MCF 10A (cell line): ENCODE measurements around the gene DDIT3. TPM values are rescaled to one million over a fixed set of nuclear protein-coding genes. Genes with fewer than 3 reads are reported as not detected.
A peak's percentile ranks its signal among the peaks of the same experiment; 100 is the strongest.

Source experiments
- BruUV-seq: library from RNA; stranded (reverse); fragments of 400-500 nt; replicated peaks from 2 replicates; lab custom pipeline; 2021; lab: Mats Ljungman, UMichigan
- CTCF ChIA-PET: fragments of 300-600 bp; sonication (Branson Sonifier 250); formaldehyde crosslinking; extraction: SDS; loops from one replicate; lab custom pipeline; 2021; ENCODE audit warnings: antibody characterized with exemption, inconsistent platforms; lab: Yijun Ruan, JAX
- POLR2A ChIA-PET: fragments of 300-600, 350-650 bp; sonication (Branson Sonifier 250); formaldehyde crosslinking; extraction: SDS; loops from one replicate; lab custom pipeline; 2020; ENCODE audit warnings: antibody characterized with exemption, inconsistent platforms; lab: Yijun Ruan, JAX
- DNase-seq: peaks from one replicate; pipeline ENCODE4 v3.0.0-alpha.2; 2018; ENCODE audit not compliant: unreplicated experiment
- H3K27ac Mint-ChIP-seq: one replicate; pipeline ENCODE4 v1.8.0; 2022; ENCODE audit warnings: mild to moderate bottlenecking, low read depth, mixed read lengths; ENCODE audit not compliant: unreplicated experiment
- H3K27me3 Mint-ChIP-seq: one replicate; pipeline ENCODE4 v1.8.0; 2022; ENCODE audit warnings: mixed read lengths; ENCODE audit not compliant: insufficient read depth, unreplicated experiment
- H3K36me3 Mint-ChIP-seq: one replicate; pipeline ENCODE4 v1.8.0; 2022; ENCODE audit warnings: mild to moderate bottlenecking, moderate library complexity, mixed read lengths; ENCODE audit not compliant: insufficient read depth, unreplicated experiment
- H3K4me1 Mint-ChIP-seq: one replicate; pipeline ENCODE4 v1.8.0; 2022; ENCODE audit warnings: mixed read lengths; ENCODE audit not compliant: insufficient read depth, unreplicated experiment
- H3K4me3 Mint-ChIP-seq: one replicate; pipeline ENCODE4 v1.8.0; 2022; ENCODE audit warnings: mild to moderate bottlenecking, moderate library complexity, mixed read lengths; ENCODE audit not compliant: unreplicated experiment
- H3K9me3 Mint-ChIP-seq: one replicate; pipeline ENCODE4 v1.8.0; 2022; ENCODE audit warnings: mixed read lengths; ENCODE audit not compliant: unreplicated experiment
- CTCF ChIP-seq: fragments of 200-600 bp; IDR thresholded peaks from one replicate; pipeline ENCODE4 v1.8.0; 2022; ENCODE audit warnings: antibody characterized with exemption, mild to moderate bottlenecking; ENCODE audit not compliant: unreplicated experiment
- intact Hi-C: fragments of 100-400 bp; cut with micrococcal nuclease; formaldehyde crosslinking; loops from 2 replicates; pipeline ENCODE4 v1.14.1; 2022
- total RNA-seq: library from RNA; stranded (reverse); gene quantifications from 2 replicates; pipeline ENCODE4 v1.2.3, GENCODE V29; 2022

The DDIT3 gene
- total RNA-seq, 1 experiment from 2014 or later: 156 TPM

- H3K9me3 Mint-ChIP-seq: no peaks in the 10 kb centered on the region
- H3K4me1 Mint-ChIP-seq: peaks cover 20% of the 10 kb centered on the region
- no TSS peak for BruUV-seq
- ChIA-PET CTCF (interaction anchor here (0.6 to 1.7 kb wide), 6 partner anchors 10 to 271 kb away, joined by 3 to 4 read pairs (median 3); no protein-coding TSS in a partner anchor), POLR2A (interaction anchor here (0.9 to 1.1 kb wide), 3 partner anchors 27 to 36 kb away, joined by 3 to 4 read pairs (median 3); no protein-coding TSS in a partner anchor)
- H3K27ac Mint-ChIP-seq: peak overlapping the region; percentile 87
- H3K4me3 Mint-ChIP-seq: peak overlapping the region; percentile 92
- no peak for DNase-seq
- H3K27me3 Mint-ChIP-seq: peaks cover 12% of the 10 kb centered on the region
- H3K36me3 Mint-ChIP-seq: peaks cover 31% of the 10 kb centered on the region
- intact Hi-C loops: no loop called here
- no peak for TF ChIP-seq CTCF
These were observed 33.2 kb downstream of the DDIT3 start for GRCh38 chr12:57487055-57487596.

- POLR2A ChIA-PET: interaction anchor here (0.6 to 1.1 kb wide), 4 partner anchors 25 to 440 kb away, joined by 3 to 4 read pairs (median 4); no protein-coding TSS in a partner anchor
- Mint-ChIP-seq H3K4me1 (peaks cover 15% of the 10 kb centered on the region), H3K27me3 (peaks cover 25% of the 10 kb centered on the region), H3K27ac (no peak overlapping the region), H3K4me3 (no peak overlapping the region), H3K9me3 (no peaks in the 10 kb centered on the region), H3K36me3 (peaks cover 17% of the 10 kb centered on the region)
- DNase-seq: no peak
- CTCF ChIA-PET: interaction anchor here (0.6 to 1.8 kb wide), 5 partner anchors 14 to 1671 kb away, joined by 3 to 8 read pairs (median 4); no protein-coding TSS in a partner anchor
- intact Hi-C loops: no loop called here
- BruUV-seq: no TSS peak
- TF ChIP-seq CTCF: no peak
These were observed 34.6 kb downstream of the DDIT3 start for GRCh38 chr12:57485695-57486094.

- ChIA-PET POLR2A (no interaction called here), CTCF (interaction anchor here (0.7 to 1.2 kb wide), 3 partner anchors 24 to 244 kb away, joined by 3 to 4 read pairs (median 3); partner anchors contain the start of gene GLI1)
- no peak for DNase-seq
- H3K9me3 Mint-ChIP-seq: no peaks in the 10 kb centered on the region
- TF ChIP-seq CTCF: no peak
- no peaks in the 10 kb centered on the region for H3K36me3 Mint-ChIP-seq
- H3K4me3 Mint-ChIP-seq: no peak overlapping the region
- H3K4me1 Mint-ChIP-seq: peaks cover 8% of the 10 kb centered on the region
- no peak overlapping the region for H3K27ac Mint-ChIP-seq
- intact Hi-C loops: no loop called here
- peaks cover 48% of the 10 kb centered on the region for H3K27me3 Mint-ChIP-seq
- BruUV-seq: no TSS peak
These were observed 36.8 kb downstream of the DDIT3 start for GRCh38 chr12:57483466-57483865.

- Mint-ChIP-seq H3K36me3 (no peaks in the 10 kb centered on the region), H3K9me3 (no peaks in the 10 kb centered on the region), H3K27ac (no peak overlapping the region), H3K4me1 (peaks cover 13% of the 10 kb centered on the region), H3K4me3 (no peak overlapping the region), H3K27me3 (peaks cover 55% of the 10 kb centered on the region)
- TF ChIP-seq CTCF: no peak
- BruUV-seq: no TSS peak
- no peak for DNase-seq
- POLR2A ChIA-PET: no interaction called here
- CTCF ChIA-PET: interaction anchor here (0.6 to 1.1 kb wide), 3 partner anchors 8 to 56 kb away, joined by 3 read pairs; no protein-coding TSS in a partner anchor
- intact Hi-C loops: no loop called here
These were observed 38.6 kb downstream of the DDIT3 start for GRCh38 chr12:57481671-57482070.
